A172 (cell line): ENCODE results near the gene SNAP47. TPM values are rescaled to one million over a fixed set of nuclear protein-coding genes. Genes with fewer than 3 reads are reported as not detected.

Experiments
- DNase-seq: peaks from one replicate; pipeline ENCODE4 v3.0.0-alpha.2; 2015; ENCODE audit warnings: low spot score
- total RNA-seq: library from RNA; depleted of rRNA; stranded (reverse); fragments of >200 nt; shearing (Covaris generic); gene quantifications from 2 replicates; pipeline ENCODE4 v1.2.3, GENCODE V29; 2014

The SNAP47 gene
- total RNA-seq, 1 experiment from 2014 or later = 89.0 TPM

DNA sequence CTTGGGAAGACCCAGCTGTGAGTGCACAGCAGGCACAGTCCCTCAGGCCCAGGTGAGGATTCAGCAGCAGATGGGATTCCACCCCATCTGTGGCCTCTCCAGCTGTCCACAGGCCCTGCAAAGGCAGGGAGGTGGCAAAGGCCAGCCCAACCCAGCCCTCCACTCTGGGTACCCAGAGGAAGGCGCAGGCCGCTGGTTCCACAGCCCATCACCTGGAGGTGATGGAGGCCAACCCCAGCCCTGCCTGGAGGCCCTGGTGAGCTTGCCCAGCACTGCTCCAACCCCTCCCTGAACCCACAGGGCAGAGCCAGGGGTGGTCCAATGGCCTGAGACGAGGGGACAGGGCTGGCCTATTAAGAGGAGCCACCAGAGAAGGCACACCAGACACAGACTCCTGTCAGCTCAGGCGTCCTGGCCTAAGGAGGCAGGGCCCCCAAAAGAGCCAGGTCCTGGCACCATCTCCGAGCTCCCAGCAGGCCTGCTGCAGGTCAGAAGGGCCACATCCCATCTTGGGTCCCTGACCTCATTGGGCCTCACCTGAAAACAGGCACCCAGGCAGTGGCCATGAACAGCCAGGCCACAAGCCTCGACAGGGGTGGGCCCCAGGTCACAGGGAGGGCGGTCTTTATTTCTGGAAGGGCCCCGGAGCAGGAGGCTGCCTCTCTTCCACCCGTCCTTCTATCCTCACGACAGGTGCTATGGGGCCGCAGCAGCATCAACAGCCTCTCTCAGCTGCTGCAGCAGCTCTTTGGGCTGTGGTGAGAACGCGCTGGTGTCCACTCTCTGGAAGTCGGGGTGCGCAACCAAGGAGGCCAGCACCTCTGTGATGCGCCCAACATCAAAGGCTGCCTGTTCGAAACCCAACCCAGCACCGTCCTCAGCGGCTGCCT lies 3.3 kb upstream of the SNAP47 start:
- no peak for DNase-seq

DNA sequence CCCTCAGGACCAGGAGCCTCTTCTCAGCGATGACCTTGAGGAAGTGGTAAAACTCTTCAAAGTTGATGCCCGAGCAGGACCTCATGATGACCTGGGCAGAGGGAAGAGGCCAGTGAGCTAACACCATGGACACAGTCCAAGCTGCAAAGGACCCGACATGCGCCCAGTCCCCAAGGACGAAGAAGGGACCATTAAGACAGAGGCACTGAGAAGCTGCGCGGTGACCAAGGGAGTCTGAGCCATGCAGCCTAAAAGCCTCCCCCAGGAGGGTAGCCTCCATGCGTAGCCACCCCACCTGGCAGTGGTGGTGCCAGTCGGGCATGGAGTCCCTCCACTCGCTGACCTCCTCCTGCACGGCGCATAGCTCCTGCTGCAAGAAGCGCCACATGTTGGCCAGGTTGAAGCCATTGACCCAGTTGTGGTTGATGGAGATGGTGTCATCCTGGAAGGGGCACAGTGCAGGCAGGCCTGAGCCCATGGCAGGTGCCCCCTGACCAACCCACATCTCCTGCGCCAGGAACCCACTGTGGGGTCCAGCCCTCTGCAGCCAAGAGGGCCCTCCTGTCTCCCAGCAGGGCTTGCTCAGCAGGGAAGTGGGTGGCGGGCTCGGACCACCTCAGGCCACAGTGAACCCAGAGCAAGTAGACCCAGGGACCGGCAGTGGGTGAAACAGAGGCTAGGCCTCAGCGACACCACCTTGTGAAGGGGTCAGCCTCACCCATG lies 2.5 kb upstream of the SNAP47 start:
- DNase-seq = no peak

DNA sequence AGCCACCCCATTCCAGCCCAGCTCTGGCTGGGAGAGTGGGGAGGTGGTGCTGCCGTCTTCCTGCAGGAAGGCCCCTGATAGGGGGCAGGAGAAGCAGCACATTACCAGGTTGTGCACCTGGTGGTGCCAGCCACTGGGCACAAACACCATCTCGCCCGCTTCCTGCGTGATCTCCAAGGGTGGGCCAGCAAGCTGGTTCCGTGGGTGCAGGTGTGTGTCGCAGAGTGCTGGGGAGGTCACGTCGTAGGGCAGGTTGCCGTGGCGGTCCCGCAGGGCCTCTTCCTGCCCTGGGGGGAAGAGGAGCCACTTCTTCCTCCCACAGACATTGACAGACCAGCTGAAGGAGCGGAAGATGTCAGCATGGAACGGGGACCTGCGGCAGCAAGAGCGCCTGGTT lies 1.9 kb upstream of the SNAP47 start:
- no peak for DNase-seq

DNA sequence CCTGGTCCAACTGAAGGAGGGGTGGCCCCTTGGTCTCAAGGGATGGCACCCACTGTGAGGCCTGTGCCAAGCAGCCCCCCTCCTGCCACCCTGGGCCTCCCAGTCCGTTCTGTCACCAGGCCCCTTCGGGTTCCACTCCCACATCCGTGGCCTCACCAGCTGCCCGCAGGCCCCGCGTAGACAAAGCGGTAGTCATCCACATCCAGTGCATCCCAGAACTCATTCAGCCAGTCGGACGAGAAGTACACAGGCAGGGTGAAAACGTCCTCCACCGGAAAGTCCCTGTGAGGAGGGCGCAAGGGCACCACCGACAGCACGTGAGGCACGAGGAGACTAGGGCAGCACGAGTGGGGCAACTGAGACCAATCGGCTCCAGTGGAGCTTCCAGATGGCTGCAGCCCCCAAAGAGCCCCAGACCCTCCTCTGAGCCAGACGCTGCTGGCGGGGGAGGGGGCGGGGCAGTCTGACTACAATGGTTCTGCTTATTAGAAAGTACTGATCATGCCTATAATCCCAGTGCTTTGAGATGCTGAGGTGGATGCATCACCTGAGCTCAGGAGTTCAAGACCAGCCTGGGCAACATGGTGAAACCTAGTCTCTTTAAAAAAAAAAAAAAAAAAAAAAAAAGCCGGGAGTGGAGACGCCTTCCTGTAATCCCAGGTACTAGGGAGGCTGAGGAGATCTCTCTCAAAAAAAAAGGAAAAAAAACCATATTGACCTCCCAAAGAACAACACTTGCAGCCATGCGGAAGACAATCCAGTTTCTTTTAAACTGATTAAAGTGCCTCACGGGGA lies 1.3 kb upstream of the SNAP47 start:
- no peak for DNase-seq

DNA sequence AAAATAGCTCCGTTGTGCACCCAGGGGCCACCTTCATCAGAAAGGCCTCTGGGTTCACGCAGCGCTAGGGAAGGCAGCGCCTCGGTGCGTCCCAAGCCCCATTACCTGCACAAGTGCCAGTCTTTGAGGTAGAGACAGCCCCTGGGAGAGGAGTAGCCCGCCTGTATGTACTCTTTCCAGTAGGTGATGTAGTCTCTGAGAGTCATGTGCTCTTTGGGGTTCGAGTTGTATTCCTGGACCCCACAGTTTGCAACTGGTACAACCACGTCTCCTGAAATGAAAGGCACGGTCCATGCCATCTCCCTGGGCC lies 734 bp upstream of the SNAP47 start:
- DNase-seq = no peak

DNA sequence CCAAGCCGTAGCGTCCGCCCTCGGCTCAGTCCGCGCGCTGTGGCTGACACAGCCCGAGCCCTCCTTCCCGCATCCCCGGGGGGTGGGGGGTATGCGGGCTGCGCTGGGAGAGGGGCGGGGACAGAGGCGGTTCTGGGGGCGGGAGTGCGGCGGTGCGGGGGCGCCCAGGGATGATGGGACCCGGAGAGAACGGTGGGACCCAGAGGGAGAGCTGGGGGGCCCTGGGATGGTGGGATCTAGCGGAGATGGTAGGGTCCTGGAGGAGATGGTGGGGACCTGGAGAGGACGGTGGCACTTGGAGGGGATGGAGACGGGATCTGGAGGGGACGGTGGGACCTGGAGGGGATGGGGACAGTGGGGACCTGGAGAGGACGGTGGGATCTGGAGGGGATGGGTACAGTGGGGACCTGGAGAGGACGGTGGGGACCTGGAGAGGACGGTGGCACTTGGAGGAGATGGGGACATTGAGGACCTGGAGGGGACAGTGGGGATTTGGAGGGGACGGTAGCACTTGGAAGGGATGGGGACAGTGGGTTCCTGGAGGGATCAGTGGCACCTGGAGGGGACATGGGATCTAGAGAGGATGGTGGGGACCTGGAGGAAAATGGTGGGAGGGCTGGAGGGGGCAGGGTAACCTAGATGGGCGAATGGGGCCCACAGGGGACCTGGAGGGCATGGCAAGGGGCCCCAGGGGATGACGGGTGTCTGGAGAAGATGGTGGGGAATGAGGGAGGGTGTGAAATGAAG lies 477 bp downstream of the SNAP47 start:
- DNase-seq = no peak

DNA sequence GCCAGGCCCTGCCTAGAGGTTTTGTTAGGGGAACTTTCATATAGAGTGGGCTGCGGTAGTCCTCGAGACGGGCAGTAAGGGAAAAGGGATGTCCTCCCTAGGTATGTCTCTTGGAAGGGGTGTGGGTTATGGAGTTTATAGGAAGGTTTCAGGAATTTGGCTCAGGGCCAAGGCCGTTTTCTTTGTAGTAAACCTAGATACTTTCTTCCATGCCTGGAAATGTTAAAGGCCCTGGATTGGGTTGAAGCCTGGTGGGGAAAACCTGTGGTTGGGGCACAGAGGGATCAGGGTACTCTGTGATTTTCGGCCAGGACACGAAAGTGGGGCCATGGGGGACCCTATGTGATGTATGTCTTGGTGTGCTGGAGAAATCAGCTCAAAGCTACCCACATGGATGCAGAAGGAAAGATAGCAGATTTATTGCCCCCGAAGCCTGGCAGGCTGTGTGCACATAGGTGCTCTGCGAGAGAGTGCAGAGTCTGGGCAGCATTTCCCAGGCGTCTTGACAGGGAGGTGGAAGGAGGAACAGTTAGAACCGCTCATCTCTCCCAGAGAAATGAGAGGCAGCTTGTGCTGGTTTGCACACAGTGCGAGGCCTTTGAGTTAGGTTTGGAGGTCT lies 1.7 kb downstream of the SNAP47 start:
- no peak for DNase-seq

DNA sequence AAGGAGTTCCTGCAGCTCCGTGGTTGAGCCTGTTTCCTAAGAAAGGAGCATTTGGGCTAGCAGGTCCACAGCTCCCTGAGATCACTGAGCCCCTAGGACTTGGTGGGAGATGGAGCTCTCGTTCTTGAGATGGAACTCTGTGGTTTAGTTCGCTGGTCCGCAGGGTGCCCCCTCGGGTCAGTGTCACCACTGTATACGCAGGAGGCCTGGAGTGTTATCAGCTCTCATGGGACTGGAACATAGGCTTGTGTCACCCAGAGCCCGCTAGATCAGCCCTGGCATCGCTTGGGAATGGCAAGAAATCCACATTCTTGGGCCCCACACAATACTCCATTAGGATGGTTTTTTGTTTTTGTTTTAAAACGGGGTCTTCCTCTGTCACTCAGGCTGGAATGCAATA lies 3.6 kb downstream of the SNAP47 start:
- DNase-seq = no peak

DNA sequence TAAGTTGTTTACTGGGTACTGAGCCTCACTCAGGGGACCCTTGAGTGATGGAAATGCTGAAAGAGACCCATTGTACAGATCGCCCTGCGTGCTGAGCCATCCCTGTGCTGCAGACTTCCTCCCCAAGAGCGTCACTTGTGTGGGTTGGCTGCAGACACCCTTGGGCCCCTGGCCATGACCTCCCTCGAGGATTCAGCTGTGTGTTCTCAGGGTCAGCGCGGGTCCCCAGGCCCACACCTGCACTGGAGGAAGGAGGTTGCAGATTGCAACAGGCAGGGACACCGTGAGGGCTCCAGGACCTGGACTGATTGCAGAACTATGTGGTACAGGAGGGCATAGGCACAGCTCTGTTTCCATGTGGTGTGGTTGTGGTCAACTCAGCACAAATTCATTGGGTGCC lies 4.4 kb downstream of the SNAP47 start:
- no peak for DNase-seq

DNA sequence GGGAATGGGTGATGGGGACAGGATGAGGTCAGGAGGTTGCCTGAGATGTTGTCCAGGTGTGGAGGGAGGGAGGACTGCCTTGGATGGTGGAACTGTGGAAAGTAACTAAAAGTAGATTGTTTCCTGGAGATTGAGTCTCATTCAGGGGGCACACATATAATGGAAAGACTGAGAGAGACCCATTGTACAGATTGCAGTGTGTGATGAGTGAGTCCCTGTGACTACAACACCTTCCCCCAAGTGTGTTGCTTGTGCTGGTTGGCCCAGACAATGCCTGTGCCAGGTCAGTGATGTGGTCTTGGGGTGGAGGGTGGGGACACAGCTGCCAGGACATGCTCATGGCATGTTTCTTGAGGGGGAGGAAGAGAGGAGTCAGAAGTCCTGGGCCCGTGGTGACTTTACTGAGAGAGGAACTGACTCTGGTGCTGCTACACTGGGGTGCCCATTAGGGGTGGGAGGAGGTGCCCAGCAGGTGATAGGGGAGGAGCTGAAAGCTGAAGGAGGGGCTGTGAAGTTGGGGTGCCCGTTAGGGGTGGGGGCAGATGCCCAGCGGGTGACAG lies 5.2 kb downstream of the SNAP47 start:
- DNase-seq = no peak

DNA sequence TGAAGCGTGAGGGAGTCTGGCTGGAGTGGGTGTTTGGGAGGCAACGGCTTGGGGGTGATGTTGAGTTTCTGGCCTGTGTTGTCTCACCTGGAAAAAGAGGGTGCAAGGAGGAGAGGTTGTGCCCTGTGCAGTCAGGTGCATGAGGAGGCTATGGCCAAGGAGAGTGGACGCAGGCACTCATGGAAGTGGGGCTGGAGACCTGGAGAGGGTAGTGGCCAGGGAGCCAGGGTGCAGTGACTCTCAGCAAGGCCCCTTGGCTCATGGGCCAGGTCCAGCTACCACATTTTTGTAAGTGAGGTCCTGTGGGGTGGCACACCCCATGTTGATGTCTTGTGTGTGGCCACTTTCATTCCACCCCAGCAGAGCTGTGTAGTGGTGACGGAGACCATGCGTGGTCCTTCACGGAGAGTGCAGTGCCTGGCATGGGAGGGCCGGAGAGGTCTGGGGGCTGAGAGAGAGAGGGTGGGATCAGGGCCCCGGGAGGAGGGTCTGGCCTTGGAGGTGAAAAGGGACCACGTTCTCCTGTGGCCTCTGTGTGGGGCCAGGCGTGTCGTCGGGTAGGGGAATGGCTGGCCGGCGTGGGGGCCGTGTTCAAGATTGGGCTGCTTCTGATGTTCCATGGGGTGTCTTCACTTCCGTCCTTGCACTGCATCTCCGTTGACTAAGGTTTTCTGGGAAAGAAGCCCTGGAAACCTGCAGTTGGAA lies 6.1 kb downstream of the SNAP47 start:
- no peak for DNase-seq

DNA sequence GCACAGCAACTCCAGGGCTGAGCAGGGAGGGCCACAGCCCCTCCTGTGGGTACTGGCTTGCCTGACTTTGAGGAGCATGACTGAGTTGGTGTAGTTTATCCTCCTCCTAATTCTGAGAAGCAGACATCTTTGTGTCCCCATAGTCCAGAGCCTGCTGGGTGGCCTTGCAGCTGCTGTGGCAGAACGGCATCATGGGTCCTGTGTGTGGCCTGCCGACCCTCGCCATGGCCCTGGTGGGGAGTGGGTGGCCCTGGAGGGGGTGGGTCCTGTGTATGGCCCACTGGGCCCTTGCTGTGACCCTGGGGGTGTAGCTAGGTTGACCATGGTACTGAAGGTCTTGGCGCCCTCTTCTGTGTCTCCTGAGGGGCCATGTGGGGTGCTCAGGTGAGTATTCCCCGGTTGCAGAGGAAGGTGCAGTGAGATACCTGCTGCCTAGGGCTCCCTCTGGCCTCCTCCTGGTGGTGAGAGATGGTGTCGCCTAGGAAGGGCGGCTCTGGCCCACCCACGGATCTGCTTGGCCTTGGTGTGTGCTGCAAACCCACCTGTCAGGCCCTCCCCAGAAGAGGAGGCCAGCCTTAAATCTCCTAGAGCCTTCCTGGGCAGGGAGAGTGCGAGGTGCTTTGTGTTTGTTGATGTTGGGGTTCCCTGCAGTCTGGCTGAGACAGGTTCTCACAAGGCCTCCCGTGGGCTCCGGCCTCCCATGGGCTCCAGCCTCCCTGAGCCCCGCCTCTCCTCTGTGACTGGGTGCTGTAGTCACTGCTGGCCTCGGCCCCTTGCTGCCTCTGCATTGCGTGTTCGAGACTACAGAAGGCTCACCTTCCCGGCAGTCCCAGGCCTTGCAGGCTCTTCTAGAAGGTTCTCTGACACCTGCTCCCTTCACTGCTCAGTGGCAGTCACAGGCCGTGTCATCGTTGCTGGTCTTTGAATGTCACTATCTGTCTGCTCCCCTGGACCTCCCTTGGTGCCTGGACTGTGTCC lies 7.8 kb downstream of the SNAP47 start:
- no peak for DNase-seq

DNA sequence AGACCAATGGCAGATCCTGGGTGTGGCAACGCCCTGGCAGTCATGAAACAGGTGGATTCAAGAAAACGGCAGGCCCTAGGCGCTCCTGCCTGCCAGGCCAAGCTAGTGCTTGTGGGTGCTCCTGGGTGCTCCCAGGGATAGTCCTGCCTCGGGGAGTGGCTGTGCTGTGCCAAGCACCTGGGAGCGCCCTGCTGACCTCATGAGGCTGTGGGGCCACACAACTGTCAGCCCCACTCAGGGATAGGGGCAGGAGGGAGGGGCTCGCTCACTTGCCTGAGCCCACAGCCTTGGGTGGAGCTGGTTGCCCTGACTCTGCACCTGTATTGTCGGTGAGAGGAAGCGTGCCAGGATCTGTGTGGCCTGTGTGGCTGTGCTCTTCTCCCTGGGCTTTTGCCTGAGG lies 9.4 kb downstream of the SNAP47 start:
- no peak for DNase-seq

DNA sequence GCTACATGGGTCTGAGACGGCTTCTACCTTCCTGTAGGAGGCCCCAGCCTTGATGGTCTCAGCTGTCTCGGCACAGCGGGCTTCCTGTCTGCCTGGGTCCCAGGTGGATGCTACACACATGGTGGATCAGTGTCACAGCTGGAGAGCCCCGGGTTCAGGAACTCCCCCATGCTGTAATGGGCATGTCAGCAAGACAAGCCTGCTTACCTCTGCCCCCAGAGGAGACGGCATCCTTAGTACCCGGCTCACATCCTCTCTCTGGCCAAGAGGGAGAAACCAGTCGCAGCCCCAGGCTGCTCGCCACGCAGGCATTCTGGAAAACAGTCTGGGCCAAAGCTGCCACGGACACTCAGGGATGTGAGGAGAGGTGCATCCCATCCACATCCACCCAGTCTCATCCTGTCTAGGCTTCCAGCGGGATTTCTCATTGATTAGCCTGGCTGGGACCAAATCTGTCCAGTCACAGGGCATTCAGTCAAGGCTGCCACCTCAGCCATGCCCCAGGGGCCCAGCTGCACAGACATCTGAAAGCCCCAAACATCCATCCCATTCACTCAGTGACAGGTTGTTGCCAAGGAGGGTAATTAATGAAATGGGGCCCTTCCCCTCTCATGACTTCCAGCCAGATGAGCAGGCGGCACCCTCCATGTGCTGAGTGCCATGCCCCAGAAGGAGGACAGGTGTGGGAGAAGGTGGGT lies 10.5 kb downstream of the SNAP47 start:
- no peak for DNase-seq

DNA sequence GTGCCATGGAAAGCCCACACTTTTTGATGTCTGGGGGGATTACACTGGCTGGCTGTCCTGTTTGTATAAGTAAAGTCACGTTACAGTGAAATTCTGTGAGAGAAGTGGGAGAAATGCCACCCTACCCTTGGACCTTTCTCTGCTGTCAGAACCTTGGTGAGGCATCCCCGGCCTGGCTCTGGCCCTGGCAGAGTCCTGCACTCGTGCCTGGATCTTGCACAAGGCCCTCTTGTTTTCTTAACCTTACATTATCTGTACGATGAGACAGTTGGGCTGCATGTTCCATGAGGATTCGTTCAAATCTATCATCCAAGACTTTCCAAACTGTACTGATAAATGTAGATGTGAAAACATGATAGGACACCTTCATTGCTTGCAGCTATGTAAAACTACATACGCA lies 11.4 kb downstream of the SNAP47 start:
- DNase-seq = no peak

DNA sequence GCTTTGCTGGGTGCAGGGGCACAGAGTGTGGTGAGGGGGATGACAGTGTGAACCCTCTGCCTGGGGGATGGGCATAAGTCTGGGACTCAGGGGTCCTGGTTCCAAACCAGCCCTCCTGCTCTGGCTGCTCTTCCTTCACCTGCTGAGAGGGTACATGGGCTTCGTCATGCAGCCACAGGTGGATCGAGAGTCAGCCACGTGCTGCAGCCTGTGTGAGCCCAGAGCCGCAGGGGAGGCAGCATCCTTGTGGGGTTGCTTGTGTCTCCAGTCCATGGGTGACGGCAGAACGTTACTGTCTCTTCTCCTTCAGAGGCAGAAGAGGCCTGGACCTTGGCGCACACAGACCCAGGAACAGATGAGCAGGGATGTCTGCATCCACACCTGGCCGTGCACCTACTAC lies 12.1 kb downstream of the SNAP47 start:
- no peak for DNase-seq

DNA sequence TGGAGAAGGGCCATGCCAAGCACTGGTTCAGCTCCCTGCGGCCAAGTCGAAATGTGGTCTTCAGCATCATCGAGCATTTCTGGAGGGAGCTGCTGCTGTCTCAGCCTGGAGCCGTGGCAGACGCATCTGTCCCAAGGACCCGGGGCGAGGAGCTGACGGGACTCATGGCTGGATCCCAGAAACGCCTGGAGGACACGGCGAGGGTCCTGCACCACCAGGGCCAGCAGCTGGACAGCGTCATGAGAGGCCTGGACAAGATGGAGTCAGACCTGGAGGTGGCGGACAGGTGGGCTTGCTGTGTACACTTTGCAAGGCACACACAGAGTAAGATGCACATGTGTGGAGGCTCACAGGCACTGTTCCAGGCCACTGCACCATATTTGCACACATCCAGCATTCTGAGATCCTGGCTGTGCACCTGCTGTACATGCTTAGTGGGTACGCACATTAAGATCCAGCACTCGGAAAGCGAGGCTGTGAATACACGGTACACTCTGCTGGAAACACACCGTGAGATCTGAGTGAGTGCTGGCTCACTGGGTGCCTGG lies 12.8 kb downstream of the SNAP47 start:
- no peak for DNase-seq

DNA sequence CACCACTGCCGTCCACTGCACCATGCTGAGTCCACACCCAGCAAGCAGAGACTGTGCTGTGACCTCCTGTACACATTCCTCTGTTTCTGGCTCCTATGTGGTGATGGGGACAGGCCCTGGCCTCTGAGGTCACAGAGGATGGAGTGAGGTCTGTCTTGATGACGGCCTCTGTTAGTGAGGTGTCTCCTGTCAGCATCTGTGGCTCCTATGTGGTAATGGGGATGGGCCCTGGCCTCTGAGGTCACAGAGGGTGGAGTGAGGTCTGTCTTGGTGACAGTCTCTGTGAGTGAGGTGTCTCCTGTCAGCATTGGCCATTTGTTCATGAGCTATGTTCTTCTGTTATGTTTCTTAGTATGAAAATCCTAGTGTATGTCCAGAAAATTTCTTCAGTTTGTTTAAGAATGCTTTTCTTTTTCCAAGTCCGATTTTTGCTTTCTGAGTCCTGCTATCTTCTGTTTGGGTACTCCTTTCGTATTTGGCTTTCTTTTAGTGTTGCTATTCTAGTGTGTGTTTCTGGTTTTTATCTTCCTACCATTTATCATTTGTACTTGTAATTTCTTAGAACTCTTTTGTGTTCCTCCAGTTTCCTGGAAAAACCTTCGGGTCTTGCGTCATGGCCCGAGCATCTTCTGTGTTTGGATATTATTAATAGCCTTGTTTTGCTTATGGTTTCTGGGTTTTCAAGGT lies 13.4 kb downstream of the SNAP47 start:
- no peak for DNase-seq
